ENCODE measurements around the gene DPP10. TPM values are rescaled to one million over a fixed set of nuclear protein-coding genes. Genes with fewer than 3 reads are reported as not detected.
"Not testable (repeated sequence)": the region's sequence is repeated elsewhere in the genome, so short reads cannot be mapped to it uniquely, and the experiment has no call there.

DPP10 gene
- total RNA-seq, 1 donor from 2014 or later: not detected

DNA sequence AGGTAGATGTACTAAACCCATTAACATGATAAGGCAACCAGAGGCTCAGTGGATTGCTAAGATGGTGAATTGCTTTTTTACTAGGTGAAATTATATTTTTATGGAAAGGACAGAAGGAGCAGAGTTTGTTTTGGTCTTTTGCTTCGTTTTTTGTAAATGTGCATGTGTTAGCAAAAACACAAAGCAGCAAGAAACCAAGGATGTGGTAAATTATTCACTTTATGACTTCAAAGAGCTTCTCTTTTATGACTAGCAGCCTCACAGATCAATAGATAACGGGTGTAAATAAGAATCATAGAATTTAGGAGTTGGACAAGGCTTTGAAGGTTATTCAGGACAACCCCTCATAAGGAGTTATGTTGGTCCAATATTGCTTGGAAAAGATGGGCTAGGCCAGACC lies 615.0 kb downstream of the DPP10 start:
- Mint-ChIP-seq H3K9me3 (peaks cover 28% of the 10 kb centered on the region), H3K4me3 (ENCODE audit: low read depth) (no peak overlapping the region), H3K4me1 (ENCODE audit: low read depth) (no peaks in the 10 kb centered on the region), H3K27ac (no peak overlapping the region), H3K27me3 (ENCODE audit: low read depth) (no peaks in the 10 kb centered on the region), H3K36me3 (ENCODE audit: low read depth) (no peaks in the 10 kb centered on the region)
- no peak for DNase-seq (ENCODE audit: low spot score)
- intact Hi-C loops (cut with micrococcal nuclease): no loop called here

GRCh38 chr2:115070002-115070401 lies 627.6 kb downstream of the DPP10 start:
- intact Hi-C loops (cut with micrococcal nuclease): no loop called here
- H3K27ac Mint-ChIP-seq: no peak overlapping the region
- peaks cover 19% of the 10 kb centered on the region for H3K9me3 Mint-ChIP-seq
- DNase-seq (ENCODE audit: low spot score): no peak
- H3K36me3 Mint-ChIP-seq (ENCODE audit: low read depth): no peaks in the 10 kb centered on the region
- H3K27me3 Mint-ChIP-seq (ENCODE audit: low read depth): no peaks in the 10 kb centered on the region
- H3K4me1 Mint-ChIP-seq (ENCODE audit: low read depth): no peaks in the 10 kb centered on the region
- no peak overlapping the region for H3K4me3 Mint-ChIP-seq (ENCODE audit: low read depth)

- DNase-seq (ENCODE audit: low spot score): no peak
- H3K9me3 Mint-ChIP-seq: peaks cover 21% of the 10 kb centered on the region
- H3K27me3 Mint-ChIP-seq (ENCODE audit: low read depth): no peaks in the 10 kb centered on the region
- H3K4me3 Mint-ChIP-seq (ENCODE audit: low read depth): no peak overlapping the region
- intact Hi-C loops (cut with micrococcal nuclease): no loop called here
- no peak overlapping the region for H3K27ac Mint-ChIP-seq
- H3K36me3 Mint-ChIP-seq (ENCODE audit: low read depth): no peaks in the 10 kb centered on the region
- no peaks in the 10 kb centered on the region for H3K4me1 Mint-ChIP-seq (ENCODE audit: low read depth)
Measured at GRCh38 chr2:115071534-115071933, 629.1 kb downstream of the DPP10 start.

DNA sequence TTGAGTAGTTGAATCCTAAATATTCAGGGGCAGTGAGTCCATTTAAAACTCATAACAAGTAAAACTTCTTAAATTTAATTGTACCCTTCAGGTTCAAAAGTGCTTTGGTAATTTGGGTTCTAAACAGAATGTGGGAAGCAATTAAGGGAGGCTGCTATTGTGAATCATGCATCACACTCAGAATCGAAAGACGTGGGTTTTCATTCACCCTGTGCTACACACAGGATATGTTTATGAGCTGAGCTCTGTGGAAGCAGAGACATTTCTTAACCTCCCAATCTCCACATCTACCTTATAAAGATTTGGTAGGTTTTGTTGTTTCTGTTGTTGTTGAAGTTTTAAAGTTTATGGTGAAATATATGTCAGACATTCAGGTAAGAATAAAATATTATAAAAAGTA lies 633.4 kb downstream of the DPP10 start:
- peaks cover 14% of the 10 kb centered on the region for H3K9me3 Mint-ChIP-seq
- H3K4me3 Mint-ChIP-seq (ENCODE audit: low read depth): no peak overlapping the region
- H3K27ac Mint-ChIP-seq: no peak overlapping the region
- no peak for DNase-seq (ENCODE audit: low spot score)
- no peaks in the 10 kb centered on the region for H3K27me3 Mint-ChIP-seq (ENCODE audit: low read depth)
- intact Hi-C loops (cut with micrococcal nuclease): no loop called here
- H3K4me1 Mint-ChIP-seq (ENCODE audit: low read depth): no peaks in the 10 kb centered on the region
- no peaks in the 10 kb centered on the region for H3K36me3 Mint-ChIP-seq (ENCODE audit: low read depth)

- intact Hi-C loops (cut with micrococcal nuclease): no loop called here
- no peak for DNase-seq (ENCODE audit: low spot score)
- Mint-ChIP-seq H3K27ac (no peak overlapping the region), H3K36me3 (ENCODE audit: low read depth) (no peaks in the 10 kb centered on the region), H3K9me3 (peaks cover 19% of the 10 kb centered on the region), H3K4me1 (ENCODE audit: low read depth) (no peaks in the 10 kb centered on the region), H3K27me3 (ENCODE audit: low read depth) (no peaks in the 10 kb centered on the region), H3K4me3 (ENCODE audit: low read depth) (no peak overlapping the region)
Measured at GRCh38 chr2:115077626-115078025, 635.2 kb downstream of the DPP10 start.

DNA sequence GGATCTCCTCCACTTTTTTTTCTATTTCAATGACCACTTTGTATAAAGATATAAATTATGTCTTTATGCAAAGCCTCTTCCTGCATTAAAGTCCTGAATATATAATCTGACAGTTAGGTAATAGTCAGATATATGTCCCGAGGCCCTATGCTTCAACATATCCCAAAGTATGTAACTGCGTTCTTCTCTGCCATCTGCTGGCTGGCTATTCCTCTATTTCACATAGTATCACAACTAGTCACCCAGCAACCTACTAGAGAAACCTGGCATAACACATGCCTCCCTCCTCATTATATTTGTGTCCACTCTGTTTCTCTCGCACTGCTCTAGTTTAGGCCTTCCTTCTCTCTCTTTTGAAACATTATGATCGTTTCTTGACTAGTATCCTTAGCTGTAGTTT lies 640.8 kb downstream of the DPP10 start:
- H3K27ac Mint-ChIP-seq: no peak overlapping the region
- H3K9me3 Mint-ChIP-seq: peaks cover 31% of the 10 kb centered on the region
- no peaks in the 10 kb centered on the region for H3K4me1 Mint-ChIP-seq (ENCODE audit: low read depth)
- no peaks in the 10 kb centered on the region for H3K36me3 Mint-ChIP-seq (ENCODE audit: low read depth)
- no peak overlapping the region for H3K4me3 Mint-ChIP-seq (ENCODE audit: low read depth)
- no peak for DNase-seq (ENCODE audit: low spot score)
- no peaks in the 10 kb centered on the region for H3K27me3 Mint-ChIP-seq (ENCODE audit: low read depth)
- intact Hi-C loops (cut with micrococcal nuclease): no loop called here

DNA sequence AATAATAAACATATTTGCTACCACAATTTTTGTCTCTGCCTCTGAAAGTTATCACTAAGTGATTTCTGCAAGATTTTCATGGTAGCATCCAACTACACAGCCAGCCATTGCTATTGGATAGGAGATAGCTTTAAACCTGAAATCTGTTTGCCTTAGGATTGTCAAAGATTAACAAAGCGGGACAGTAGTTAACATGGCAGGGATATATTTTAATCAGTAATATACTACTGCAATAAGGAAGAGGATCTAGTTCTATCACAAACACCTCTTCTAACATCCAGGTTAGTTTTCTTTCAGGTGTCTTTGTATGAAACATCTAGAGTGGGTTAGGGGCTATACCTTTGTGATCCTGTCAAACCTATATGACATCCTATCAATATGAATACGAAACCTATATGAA lies 641.3 kb downstream of the DPP10 start:
- H3K9me3 Mint-ChIP-seq: peaks cover 31% of the 10 kb centered on the region
- H3K36me3 Mint-ChIP-seq (ENCODE audit: low read depth): no peaks in the 10 kb centered on the region
- H3K27me3 Mint-ChIP-seq (ENCODE audit: low read depth): no peaks in the 10 kb centered on the region
- H3K4me3 Mint-ChIP-seq (ENCODE audit: low read depth): no peak overlapping the region
- no peak for DNase-seq (ENCODE audit: low spot score)
- H3K4me1 Mint-ChIP-seq (ENCODE audit: low read depth): no peaks in the 10 kb centered on the region
- no peak overlapping the region for H3K27ac Mint-ChIP-seq
- intact Hi-C loops (cut with micrococcal nuclease): no loop called here

DNA sequence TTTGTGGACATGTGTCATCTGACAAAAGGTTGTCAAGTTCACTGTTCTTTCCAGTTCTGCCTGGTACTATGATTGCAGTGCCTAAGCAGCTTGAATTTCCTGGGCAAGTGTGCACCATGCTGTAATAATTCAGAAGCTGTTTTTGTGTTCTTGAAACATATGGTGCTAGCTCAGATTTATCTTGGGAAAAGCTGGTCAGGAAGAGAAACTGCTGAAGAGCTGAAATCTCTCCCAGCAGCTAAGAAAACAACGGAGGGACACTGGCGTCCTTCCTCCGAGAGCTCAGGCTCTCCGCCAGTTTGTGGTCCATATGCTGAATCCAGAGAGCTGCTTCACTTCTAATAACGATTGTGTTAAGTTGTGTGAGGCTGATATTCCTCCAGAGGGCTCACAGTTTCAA lies 642.0 kb downstream of the DPP10 start:
- H3K4me1 Mint-ChIP-seq (ENCODE audit: low read depth): no peaks in the 10 kb centered on the region
- H3K27ac Mint-ChIP-seq: no peak overlapping the region
- peaks cover 38% of the 10 kb centered on the region for H3K9me3 Mint-ChIP-seq
- no peak overlapping the region for H3K4me3 Mint-ChIP-seq (ENCODE audit: low read depth)
- no peak for DNase-seq (ENCODE audit: low spot score)
- no peaks in the 10 kb centered on the region for H3K36me3 Mint-ChIP-seq (ENCODE audit: low read depth)
- intact Hi-C loops (cut with micrococcal nuclease): no loop called here
- no peaks in the 10 kb centered on the region for H3K27me3 Mint-ChIP-seq (ENCODE audit: low read depth)

DNA sequence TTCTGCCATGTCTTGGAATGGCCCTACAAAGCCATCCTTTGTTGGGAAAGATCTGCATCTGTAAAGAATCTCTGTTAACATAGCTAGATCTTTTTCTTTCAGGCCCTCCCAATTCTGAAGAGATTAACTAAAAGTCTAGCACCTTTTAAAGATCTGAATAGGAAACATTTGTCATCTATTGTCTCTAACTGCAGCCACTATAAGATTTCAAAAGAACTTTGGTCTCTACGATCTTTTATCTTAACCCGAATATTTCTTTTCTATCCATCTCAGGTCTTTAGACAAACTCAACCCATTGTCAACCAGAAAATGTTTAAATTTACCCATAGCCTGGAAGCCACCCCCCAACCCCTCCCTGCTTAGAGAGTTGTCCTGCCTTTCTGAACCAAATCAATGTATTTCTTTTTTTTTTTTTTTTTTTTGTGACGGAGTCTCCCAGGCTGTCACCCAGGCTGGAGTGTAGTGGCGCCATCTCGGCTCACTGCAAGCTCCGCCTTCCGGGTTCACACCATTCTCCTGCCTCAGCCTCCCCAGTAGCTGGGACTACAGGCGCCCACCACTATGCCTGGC lies 643.7 kb downstream of the DPP10 start:
- H3K27ac Mint-ChIP-seq; DNase-seq (ENCODE audit: low spot score); H3K27me3 Mint-ChIP-seq (ENCODE audit: low read depth); intact Hi-C loops (cut with micrococcal nuclease); H3K36me3 Mint-ChIP-seq (ENCODE audit: low read depth); H3K4me1 Mint-ChIP-seq (ENCODE audit: low read depth); H3K4me3 Mint-ChIP-seq (ENCODE audit: low read depth): not testable (repeated sequence)
- H3K9me3 Mint-ChIP-seq: peaks cover 37% of the 10 kb centered on the region

DNA sequence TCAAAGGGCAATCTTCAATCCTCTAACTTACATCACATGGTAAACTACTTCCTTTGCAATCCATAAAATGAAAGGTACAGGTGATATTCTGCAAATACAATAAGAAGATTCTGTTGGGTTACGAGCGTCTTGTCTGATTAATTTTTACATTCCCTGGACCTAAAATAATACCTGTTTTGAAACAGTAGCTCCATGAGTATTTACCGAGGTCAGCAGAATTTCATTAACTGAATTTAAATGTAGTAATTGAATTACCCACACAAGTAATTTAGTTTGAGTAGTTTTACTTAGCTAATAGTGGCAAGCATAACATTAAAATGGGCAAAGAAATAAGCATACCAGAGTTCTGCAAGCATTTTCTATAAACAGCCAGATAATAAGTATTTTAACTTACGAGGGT lies 652.0 kb downstream of the DPP10 start:
- H3K9me3 Mint-ChIP-seq: peaks cover 2% of the 10 kb centered on the region
- H3K27me3 Mint-ChIP-seq (ENCODE audit: low read depth): no peaks in the 10 kb centered on the region
- no peak for DNase-seq (ENCODE audit: low spot score)
- intact Hi-C loops (cut with micrococcal nuclease): no loop called here
- no peak overlapping the region for H3K4me3 Mint-ChIP-seq (ENCODE audit: low read depth)
- H3K36me3 Mint-ChIP-seq (ENCODE audit: low read depth): no peaks in the 10 kb centered on the region
- no peaks in the 10 kb centered on the region for H3K4me1 Mint-ChIP-seq (ENCODE audit: low read depth)
- no peak overlapping the region for H3K27ac Mint-ChIP-seq

DNA sequence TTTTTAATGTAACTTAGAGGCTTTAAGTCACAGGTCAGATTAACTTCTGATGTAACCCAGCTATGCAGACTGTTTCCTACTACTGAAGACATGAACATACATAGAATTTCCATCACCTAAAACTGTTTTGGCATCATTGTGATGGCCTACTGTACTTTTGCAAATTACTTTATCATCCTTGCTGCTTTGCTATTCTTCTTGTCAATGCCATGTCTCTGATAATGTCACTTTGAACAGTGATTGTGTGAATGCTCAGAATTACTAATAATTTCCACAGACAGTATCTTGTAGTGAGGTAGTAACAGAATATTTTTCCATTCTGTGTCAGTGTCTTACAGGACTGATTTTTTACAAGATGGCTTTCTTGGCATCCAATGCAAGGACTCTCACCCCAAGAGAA lies 663.5 kb downstream of the DPP10 start:
- no peaks in the 10 kb centered on the region for H3K36me3 Mint-ChIP-seq (ENCODE audit: low read depth)
- H3K9me3 Mint-ChIP-seq: peaks cover 4% of the 10 kb centered on the region
- intact Hi-C loops (cut with micrococcal nuclease): no loop called here
- no peak for DNase-seq (ENCODE audit: low spot score)
- no peak overlapping the region for H3K4me3 Mint-ChIP-seq (ENCODE audit: low read depth)
- H3K4me1 Mint-ChIP-seq (ENCODE audit: low read depth): no peaks in the 10 kb centered on the region
- H3K27ac Mint-ChIP-seq: no peak overlapping the region
- no peaks in the 10 kb centered on the region for H3K27me3 Mint-ChIP-seq (ENCODE audit: low read depth)

DNA sequence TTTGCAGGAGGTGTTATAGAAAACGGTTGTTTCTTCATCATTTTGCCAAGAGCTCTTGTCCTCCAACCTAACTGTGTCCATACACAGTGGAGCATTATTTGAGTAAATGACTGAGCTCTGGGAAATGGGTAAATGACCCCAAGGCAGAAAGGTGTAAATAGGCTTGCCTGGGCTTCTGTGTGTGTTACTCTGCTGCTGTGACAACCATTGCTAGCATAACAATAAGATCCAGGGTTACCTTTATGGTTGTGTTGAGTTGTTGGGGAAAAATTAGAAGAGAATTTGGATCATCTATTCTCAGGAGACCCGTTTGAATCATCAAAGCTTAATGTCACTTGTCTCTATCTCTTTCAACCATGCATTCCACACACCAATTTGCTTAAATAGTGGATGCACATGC lies 672.7 kb downstream of the DPP10 start:
- Mint-ChIP-seq H3K9me3 (peaks cover 14% of the 10 kb centered on the region), H3K27ac (no peak overlapping the region), H3K27me3 (ENCODE audit: low read depth) (no peaks in the 10 kb centered on the region), H3K36me3 (ENCODE audit: low read depth) (no peaks in the 10 kb centered on the region), H3K4me1 (ENCODE audit: low read depth) (no peaks in the 10 kb centered on the region), H3K4me3 (ENCODE audit: low read depth) (no peak overlapping the region)
- DNase-seq (ENCODE audit: low spot score): no peak
- intact Hi-C loops (cut with micrococcal nuclease): no loop called here

GRCh38 chr2:115118306-115118705 lies 675.9 kb downstream of the DPP10 start:
- Mint-ChIP-seq H3K27ac (no peak overlapping the region), H3K27me3 (ENCODE audit: low read depth) (no peaks in the 10 kb centered on the region), H3K9me3 (peaks cover 16% of the 10 kb centered on the region), H3K36me3 (ENCODE audit: low read depth) (no peaks in the 10 kb centered on the region), H3K4me3 (ENCODE audit: low read depth) (no peak overlapping the region), H3K4me1 (ENCODE audit: low read depth) (no peaks in the 10 kb centered on the region)
- intact Hi-C loops (cut with micrococcal nuclease): no loop called here
- DNase-seq (ENCODE audit: low spot score): no peak

DNA sequence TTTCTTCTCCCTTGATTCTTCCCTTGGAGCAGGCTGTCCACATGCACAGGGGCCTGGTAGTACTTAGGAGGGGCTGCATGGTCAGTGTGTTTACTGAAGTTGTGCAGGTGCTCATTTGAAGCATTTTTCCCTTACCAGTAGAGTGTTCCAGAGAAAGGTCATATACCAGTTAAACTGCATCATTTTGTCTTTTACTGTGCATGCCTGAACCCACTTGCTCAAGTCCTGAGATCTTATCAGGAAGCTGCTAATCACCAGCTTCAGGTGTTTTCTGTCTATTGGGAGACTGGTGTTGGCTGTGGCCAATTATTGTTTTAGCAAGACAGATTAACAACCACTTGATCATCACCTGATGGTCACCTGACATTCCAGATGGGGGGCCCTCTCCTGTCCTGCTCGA lies 676.6 kb downstream of the DPP10 start:
- DNase-seq (ENCODE audit: low spot score): no peak
- Mint-ChIP-seq H3K4me1 (ENCODE audit: low read depth) (no peaks in the 10 kb centered on the region), H3K36me3 (ENCODE audit: low read depth) (no peaks in the 10 kb centered on the region), H3K27ac (no peak overlapping the region), H3K4me3 (ENCODE audit: low read depth) (no peak overlapping the region), H3K9me3 (peaks cover 16% of the 10 kb centered on the region), H3K27me3 (ENCODE audit: low read depth) (no peaks in the 10 kb centered on the region)
- intact Hi-C loops (cut with micrococcal nuclease): no loop called here

Measured in activated T-helper 2 cell treated with anti-CD3 and anti-CD28 coated beads, Interferon-gamma antibody, Interleukin-2, Interleukin-4, amounts not matched to agents 10 μg/mL and 5 μg/mL and 100 μg/mL, durations not matched to agents 14 hours and 24 hours and 36 hours (primary cell).